Measurements from ENCODE around the gene IL17C. TPM values are rescaled to one million over a fixed set of nuclear protein-coding genes. Genes with fewer than 3 reads are reported as not detected.

Gene IL17C
- total RNA-seq, 1 donor from 2014 or later, result not detected

GRCh38 chr16:88680554-88681083 lies 42.2 kb downstream of the IL17C start:
- intact Hi-C loops (cut with DNase I), result no loop called here
- H3K27ac ChIP-seq, result no peak overlapping the region
- TF ChIP-seq, protein P1, sequence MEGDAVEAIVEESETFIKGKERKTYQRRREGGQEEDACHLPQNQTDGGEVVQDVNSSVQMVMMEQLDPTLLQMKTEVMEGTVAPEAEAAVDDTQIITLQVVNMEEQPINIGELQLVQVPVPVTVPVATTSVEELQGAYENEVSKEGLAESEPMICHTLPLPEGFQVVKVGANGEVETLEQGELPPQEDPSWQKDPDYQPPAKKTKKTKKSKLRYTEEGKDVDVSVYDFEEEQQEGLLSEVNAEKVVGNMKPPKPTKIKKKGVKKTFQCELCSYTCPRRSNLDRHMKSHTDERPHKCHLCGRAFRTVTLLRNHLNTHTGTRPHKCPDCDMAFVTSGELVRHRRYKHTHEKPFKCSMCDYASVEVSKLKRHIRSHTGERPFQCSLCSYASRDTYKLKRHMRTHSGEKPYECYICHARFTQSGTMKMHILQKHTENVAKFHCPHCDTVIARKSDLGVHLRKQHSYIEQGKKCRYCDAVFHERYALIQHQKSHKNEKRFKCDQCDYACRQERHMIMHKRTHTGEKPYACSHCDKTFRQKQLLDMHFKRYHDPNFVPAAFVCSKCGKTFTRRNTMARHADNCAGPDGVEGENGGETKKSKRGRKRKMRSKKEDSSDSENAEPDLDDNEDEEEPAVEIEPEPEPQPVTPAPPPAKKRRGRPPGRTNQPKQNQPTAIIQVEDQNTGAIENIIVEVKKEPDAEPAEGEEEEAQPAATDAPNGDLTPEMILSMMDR (IDR thresholded peaks at IDR 0.05), result no peak

GRCh38 chr16:88681084-88681680 lies 42.8 kb downstream of the IL17C start:
- ATAC-seq, result peak; percentile 41
- Histone ChIP-seq H3K9me3 (no peaks in the 10 kb centered on the region), H3K27me3 (peaks cover 5% of the 10 kb centered on the region), H3K27ac (peak overlapping the region; percentile 60), H3K4me1 (peaks cover 18% of the 10 kb centered on the region), H3K36me3 (no peaks in the 10 kb centered on the region), H3K4me3 (no peak overlapping the region)
- DNase-seq, result no peak
- intact Hi-C loops (cut with DNase I), result no loop called here
- TF ChIP-seq, protein P1 (IDR thresholded peaks at IDR 0.05), result peak; percentile 43

More at GRCh38 chr16:88680554-88681083, 42.2 kb downstream of the IL17C start:
- Histone ChIP-seq H3K27me3 (peaks cover 5% of the 10 kb centered on the region), H3K36me3 (no peaks in the 10 kb centered on the region), H3K9me3 (no peaks in the 10 kb centered on the region), H3K4me1 (peaks cover 12% of the 10 kb centered on the region), H3K4me3 (no peak overlapping the region)
- ATAC-seq, result no peak
- DNase-seq, result no peak

DNA sequence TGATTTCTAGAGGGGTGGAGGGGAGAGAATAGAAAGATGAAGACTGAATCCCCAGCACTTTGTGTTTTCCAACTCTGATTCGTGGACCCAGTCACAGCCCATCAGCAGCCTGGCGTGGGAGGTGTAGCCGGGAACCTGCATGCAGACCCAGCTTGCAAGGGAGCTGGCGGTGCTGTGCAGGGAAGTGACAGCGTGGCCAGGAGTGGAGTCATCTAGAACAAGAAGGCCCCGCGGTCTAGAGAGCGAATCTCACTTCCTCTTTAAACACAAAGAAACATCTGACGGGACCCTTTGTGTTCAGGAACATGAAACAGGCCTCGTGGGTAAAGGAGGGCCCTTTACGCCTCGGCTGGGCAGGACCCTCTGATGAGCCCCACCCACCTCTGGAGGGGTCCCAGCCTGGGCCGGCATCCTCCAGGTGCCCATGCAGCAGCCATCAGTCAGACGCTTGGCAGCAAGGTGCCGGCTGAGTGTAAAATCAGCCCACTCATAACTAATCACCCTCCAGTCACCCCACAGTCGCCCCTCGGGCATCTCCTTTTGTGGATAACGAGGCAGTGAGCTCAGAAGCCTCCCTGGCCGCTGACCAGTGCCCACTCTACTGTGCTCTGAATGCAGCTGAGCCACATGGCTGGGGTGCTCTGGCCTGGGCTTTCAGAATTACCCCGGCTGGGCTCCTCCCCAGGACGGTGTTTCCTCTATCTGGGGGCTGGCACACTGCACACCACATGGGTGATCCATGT lies 43.5 kb downstream of the IL17C start:
- TF ChIP-seq, protein P1 (IDR thresholded peaks at IDR 0.05), result no peak
- peak; percentile 81 for DNase-seq
- H3K36me3 ChIP-seq, result no peaks in the 10 kb centered on the region
- intact Hi-C loops (cut with DNase I), result no loop called here
- ATAC-seq, result peak; percentile 46
- H3K27me3 ChIP-seq, result peaks cover 5% of the 10 kb centered on the region
- peak overlapping the region; percentile 77 for H3K27ac ChIP-seq
- H3K9me3 ChIP-seq, result no peaks in the 10 kb centered on the region
- H3K4me1 ChIP-seq, result peaks cover 24% of the 10 kb centered on the region
- H3K4me3 ChIP-seq, result no peak overlapping the region

GRCh38 chr16:88684569-88685155 lies 46.3 kb downstream of the IL17C start:
- ATAC-seq, result no peak
- H3K36me3 ChIP-seq, result no peaks in the 10 kb centered on the region
- H3K27ac ChIP-seq, result no peak overlapping the region
- TF ChIP-seq, protein P1 (IDR thresholded peaks at IDR 0.05), result no peak
- intact Hi-C loops (cut with DNase I), result no loop called here
- DNase-seq, result no peak
- H3K27me3 ChIP-seq, result peaks cover 10% of the 10 kb centered on the region
- H3K4me3 ChIP-seq, result peak overlapping the region; percentile 60
- H3K9me3 ChIP-seq, result no peaks in the 10 kb centered on the region
- H3K4me1 ChIP-seq, result peaks cover 30% of the 10 kb centered on the region

- Histone ChIP-seq H3K4me3 (peak overlapping the region; percentile 60), H3K4me1 (peaks cover 30% of the 10 kb centered on the region), H3K27me3 (peaks cover 10% of the 10 kb centered on the region), H3K9me3 (no peaks in the 10 kb centered on the region), H3K27ac (peak overlapping the region; percentile 11), H3K36me3 (no peaks in the 10 kb centered on the region)
- ATAC-seq (peak; percentile 1), DNase-seq (peak; percentile 75)
- intact Hi-C loops (cut with DNase I), result no loop called here
- TF ChIP-seq, protein P1 (IDR thresholded peaks at IDR 0.05), result peak; percentile 57
Measured at GRCh38 chr16:88685156-88686061, 47.0 kb downstream of the IL17C start.

Data from upper lobe of right lung (tissue), 1 donor.